ENCODE results near the gene DLGAP1.

The DLGAP1 gene

DNA sequence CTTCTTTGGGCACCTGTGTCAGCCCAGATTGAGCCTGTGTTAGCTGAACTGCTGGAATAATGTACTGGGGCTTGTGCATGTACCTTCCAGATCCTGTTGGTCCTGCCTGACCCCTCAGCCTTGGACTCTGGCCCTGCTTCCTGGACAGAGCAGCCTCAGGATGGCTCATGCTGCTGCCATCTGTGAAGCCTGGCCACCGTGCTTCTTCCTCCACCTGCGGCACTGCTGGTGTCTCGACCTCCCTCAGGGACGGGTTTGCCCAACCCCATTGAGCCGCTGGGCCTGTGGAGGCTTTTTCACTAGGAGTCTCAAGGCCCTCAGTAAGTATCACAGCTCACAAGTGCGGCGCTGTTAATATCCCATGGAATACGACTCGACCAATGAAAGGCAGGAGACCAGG is 662.4 kb downstream of the DLGAP1 start:
- Histone ChIP-seq H3K4me3 (ENCODE audit: low read depth, low read length) (no peak overlapping the region), H3K36me3 (ENCODE audit: insufficient read depth, low read length) (no peaks in the 10 kb centered on the region), H3K79me2 (ENCODE audit: control insufficient read depth, insufficient read depth, low read length, unreplicated experiment) (no peaks in the 10 kb centered on the region), H3K4me1 (ENCODE audit: control insufficient read depth, insufficient read depth, low read length, unreplicated experiment) (peaks cover 22% of the 10 kb centered on the region), H3K27ac (ENCODE audit: low read depth, low read length) (no peak overlapping the region), H2AFZ (ENCODE audit: low read length, unreplicated experiment) (no peak overlapping the region), H3K27me3 (ENCODE audit: insufficient read depth, low read length) (peaks cover 6% of the 10 kb centered on the region; the same call in 1 of the 2 replicates)

DNA sequence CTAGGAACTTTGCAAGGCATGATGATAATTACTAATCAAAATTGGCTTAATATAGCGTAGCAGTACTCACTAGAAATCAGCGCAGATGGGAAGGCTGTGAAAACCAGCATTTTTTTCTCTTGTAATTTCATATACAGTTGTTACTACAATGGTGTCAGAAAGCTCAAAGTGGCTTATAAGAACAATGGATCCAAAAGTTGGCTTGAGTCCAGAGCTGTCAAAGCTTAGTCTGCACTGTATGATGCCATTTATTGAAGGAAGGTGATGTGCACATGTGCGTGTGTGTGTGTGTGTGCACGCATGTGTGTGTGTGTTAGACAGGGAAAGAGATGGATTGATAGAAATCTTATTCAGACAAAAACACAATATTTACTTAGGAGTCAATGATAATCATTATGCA is 663.9 kb downstream of the DLGAP1 start:
- Histone ChIP-seq H3K4me1 (ENCODE audit: control insufficient read depth, insufficient read depth, low read length, unreplicated experiment) (peaks cover 22% of the 10 kb centered on the region), H2AFZ (ENCODE audit: low read length, unreplicated experiment) (no peak overlapping the region), H3K79me2 (ENCODE audit: control insufficient read depth, insufficient read depth, low read length, unreplicated experiment) (no peaks in the 10 kb centered on the region), H3K4me3 (ENCODE audit: low read depth, low read length) (no peak overlapping the region), H3K36me3 (ENCODE audit: insufficient read depth, low read length) (no peaks in the 10 kb centered on the region), H3K27ac (ENCODE audit: low read depth, low read length) (no peak overlapping the region), H3K27me3 (ENCODE audit: insufficient read depth, low read length) (peaks cover 6% of the 10 kb centered on the region; the same call in 1 of the 2 replicates)

DNA sequence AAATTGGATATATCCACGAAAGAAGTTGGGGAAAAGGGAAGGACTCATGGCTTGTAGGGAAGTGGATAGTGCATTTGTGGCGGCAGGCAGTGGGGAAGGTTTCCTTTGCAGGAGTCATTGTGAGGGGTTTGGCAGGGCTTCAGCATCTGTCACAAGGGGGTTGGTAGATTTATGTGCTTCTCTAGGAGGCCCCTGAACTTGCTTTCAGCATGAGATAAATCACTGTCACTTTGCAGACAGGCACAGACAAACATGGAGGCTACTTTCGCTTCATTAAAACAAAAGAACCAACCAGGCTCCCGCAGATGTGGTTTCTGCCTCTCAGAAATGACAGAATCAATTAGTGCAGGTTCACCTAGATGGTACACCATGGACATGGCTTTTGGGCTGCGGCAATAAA is 664.4 kb downstream of the DLGAP1 start:
- Histone ChIP-seq H3K79me2 (ENCODE audit: control insufficient read depth, insufficient read depth, low read length, unreplicated experiment) (no peaks in the 10 kb centered on the region), H3K4me3 (ENCODE audit: low read depth, low read length) (no peak overlapping the region), H3K27ac (ENCODE audit: low read depth, low read length) (no peak overlapping the region), H3K36me3 (ENCODE audit: insufficient read depth, low read length) (no peaks in the 10 kb centered on the region), H2AFZ (ENCODE audit: low read length, unreplicated experiment) (no peak overlapping the region), H3K27me3 (ENCODE audit: insufficient read depth, low read length) (peaks cover 6% of the 10 kb centered on the region; the same call in 1 of the 2 replicates), H3K4me1 (ENCODE audit: control insufficient read depth, insufficient read depth, low read length, unreplicated experiment) (peaks cover 22% of the 10 kb centered on the region)

DNA sequence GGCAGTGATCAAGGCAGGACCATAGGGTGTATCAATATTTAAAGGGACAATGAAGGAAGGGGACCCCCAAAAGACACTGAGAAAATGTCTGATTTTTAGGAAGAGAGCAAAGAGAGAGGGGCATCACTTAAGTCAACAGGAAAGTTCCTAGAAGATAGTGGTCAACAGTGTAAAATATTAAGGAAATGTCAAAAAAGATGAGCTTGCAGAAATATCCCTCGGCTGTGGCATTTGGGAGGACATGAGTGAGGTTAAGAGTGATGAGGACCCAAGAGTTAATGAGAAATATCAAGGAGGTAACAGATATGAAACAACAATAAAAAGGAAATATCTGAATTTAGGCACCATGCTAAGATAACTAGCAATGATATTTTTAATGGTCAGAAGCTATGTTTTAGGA is 665.6 kb downstream of the DLGAP1 start:
- H3K79me2 ChIP-seq (ENCODE audit: control insufficient read depth, insufficient read depth, low read length, unreplicated experiment), result no peaks in the 10 kb centered on the region
- H2AFZ ChIP-seq (ENCODE audit: low read length, unreplicated experiment), result no peak overlapping the region
- no peak overlapping the region for H3K4me3 ChIP-seq (ENCODE audit: low read depth, low read length)
- no peak overlapping the region for H3K27ac ChIP-seq (ENCODE audit: low read depth, low read length)
- no peaks in the 10 kb centered on the region for H3K36me3 ChIP-seq (ENCODE audit: insufficient read depth, low read length)
- peaks cover 15% of the 10 kb centered on the region for H3K4me1 ChIP-seq (ENCODE audit: control insufficient read depth, insufficient read depth, low read length, unreplicated experiment)
- H3K27me3 ChIP-seq (ENCODE audit: insufficient read depth, low read length), result peaks cover 6% of the 10 kb centered on the region; the same call in 1 of the 2 replicates

DNA sequence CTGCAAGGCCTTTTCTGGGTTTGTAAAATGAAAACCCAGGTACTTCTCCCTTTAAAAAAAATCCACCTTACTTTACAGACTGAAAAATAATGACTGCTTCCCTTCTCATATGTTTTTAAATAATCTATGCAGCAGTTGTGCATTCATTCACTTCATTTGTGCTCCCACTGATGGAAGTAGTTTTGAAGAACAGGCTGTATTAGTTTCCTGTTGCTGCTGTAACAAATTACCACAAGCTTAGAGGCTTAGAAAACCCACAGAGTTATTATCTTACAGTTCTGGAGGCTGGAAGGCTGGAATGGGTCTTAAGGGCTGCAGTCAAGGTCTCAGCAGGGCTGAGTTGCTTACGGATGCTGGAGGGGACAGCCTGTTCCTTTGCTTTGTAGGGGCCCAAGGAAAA is 670.2 kb downstream of the DLGAP1 start:
- Histone ChIP-seq H3K79me2 (ENCODE audit: control insufficient read depth, insufficient read depth, low read length, unreplicated experiment) (no peaks in the 10 kb centered on the region), H3K36me3 (ENCODE audit: insufficient read depth, low read length) (no peaks in the 10 kb centered on the region), H2AFZ (ENCODE audit: low read length, unreplicated experiment) (no peak overlapping the region), H3K27ac (ENCODE audit: low read depth, low read length) (no peak overlapping the region), H3K27me3 (ENCODE audit: insufficient read depth, low read length) (peaks cover 6% of the 10 kb centered on the region; the same call in 1 of the 2 replicates), H3K4me1 (ENCODE audit: control insufficient read depth, insufficient read depth, low read length, unreplicated experiment) (no peaks in the 10 kb centered on the region), H3K4me3 (ENCODE audit: low read depth, low read length) (no peak overlapping the region)

DNA sequence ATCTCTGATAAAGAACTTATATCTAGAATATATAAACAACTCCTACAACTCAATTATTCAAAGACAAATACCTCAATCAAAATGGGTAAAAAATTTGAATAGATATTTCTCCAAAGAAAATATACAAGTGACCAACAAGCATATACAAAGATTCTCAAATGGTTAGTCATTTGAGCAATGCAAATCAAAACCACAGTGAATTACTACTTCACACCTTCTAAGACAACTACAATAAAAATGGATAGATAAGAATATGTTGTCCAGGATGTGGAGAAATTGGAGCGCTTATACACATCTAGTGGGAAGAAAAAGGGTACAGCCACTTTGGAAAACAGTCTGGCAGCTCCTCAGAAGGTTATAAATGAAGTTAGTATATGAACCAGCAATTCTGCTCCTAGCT is 672.2 kb downstream of the DLGAP1 start:
- Histone ChIP-seq H3K27me3 (ENCODE audit: insufficient read depth, low read length) (no peaks in the 10 kb centered on the region), H3K79me2 (ENCODE audit: control insufficient read depth, insufficient read depth, low read length, unreplicated experiment) (no peaks in the 10 kb centered on the region), H2AFZ (ENCODE audit: low read length, unreplicated experiment) (no peak overlapping the region), H3K27ac (ENCODE audit: low read depth, low read length) (no peak overlapping the region), H3K36me3 (ENCODE audit: insufficient read depth, low read length) (no peaks in the 10 kb centered on the region), H3K4me3 (ENCODE audit: low read depth, low read length) (no peak overlapping the region), H3K4me1 (ENCODE audit: control insufficient read depth, insufficient read depth, low read length, unreplicated experiment) (no peaks in the 10 kb centered on the region)

DNA sequence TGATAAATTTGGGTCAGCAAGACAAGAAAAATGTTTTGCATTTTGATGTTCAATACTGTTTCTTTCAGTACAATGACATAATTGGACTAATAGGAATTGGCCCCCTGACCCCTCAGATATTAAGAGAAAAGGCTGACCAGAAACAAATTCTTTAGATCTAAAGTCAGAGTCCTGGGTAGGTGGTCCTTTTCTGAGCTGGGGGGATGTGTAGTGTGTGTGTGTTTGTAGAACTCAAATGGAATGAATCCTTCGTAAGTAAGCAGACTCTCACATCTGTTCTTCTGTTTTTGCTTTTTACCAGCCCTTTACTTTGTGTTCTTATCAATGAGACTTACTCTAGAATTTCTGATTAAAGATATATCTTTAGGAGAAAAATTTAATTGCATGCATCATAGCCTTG is 677.4 kb downstream of the DLGAP1 start:
- Histone ChIP-seq H2AFZ (ENCODE audit: low read length, unreplicated experiment) (no peak overlapping the region), H3K27me3 (ENCODE audit: insufficient read depth, low read length) (no peaks in the 10 kb centered on the region), H3K27ac (ENCODE audit: low read depth, low read length) (no peak overlapping the region), H3K79me2 (ENCODE audit: control insufficient read depth, insufficient read depth, low read length, unreplicated experiment) (no peaks in the 10 kb centered on the region), H3K4me1 (ENCODE audit: control insufficient read depth, insufficient read depth, low read length, unreplicated experiment) (peaks cover 11% of the 10 kb centered on the region), H3K4me3 (ENCODE audit: low read depth, low read length) (no peak overlapping the region), H3K36me3 (ENCODE audit: insufficient read depth, low read length) (no peaks in the 10 kb centered on the region)

DNA sequence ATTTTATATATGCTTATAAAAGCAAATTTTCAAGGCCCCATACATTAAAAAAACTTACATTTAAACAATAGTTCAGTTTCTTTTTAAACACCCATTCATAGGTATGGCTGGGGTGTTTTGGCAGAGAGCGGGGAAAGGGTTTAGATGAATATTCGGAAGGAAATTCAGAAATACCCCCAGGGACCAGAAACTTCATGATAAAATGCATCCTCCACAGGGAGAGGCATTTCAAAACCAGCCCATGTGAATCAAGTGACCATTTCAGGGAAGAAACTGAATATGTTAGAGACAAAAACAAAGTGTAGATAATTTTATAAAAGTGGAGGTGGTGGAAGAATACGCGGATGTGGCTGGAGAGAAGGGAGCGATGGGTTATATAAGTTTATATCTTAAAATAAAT is 678.0 kb downstream of the DLGAP1 start:
- Histone ChIP-seq H3K27ac (ENCODE audit: low read depth, low read length) (no peak overlapping the region), H3K36me3 (ENCODE audit: insufficient read depth, low read length) (no peaks in the 10 kb centered on the region), H3K79me2 (ENCODE audit: control insufficient read depth, insufficient read depth, low read length, unreplicated experiment) (no peaks in the 10 kb centered on the region), H3K4me3 (ENCODE audit: low read depth, low read length) (no peak overlapping the region), H3K27me3 (ENCODE audit: insufficient read depth, low read length) (no peaks in the 10 kb centered on the region), H2AFZ (ENCODE audit: low read length, unreplicated experiment) (no peak overlapping the region), H3K4me1 (ENCODE audit: control insufficient read depth, insufficient read depth, low read length, unreplicated experiment) (peaks cover 11% of the 10 kb centered on the region)

DNA sequence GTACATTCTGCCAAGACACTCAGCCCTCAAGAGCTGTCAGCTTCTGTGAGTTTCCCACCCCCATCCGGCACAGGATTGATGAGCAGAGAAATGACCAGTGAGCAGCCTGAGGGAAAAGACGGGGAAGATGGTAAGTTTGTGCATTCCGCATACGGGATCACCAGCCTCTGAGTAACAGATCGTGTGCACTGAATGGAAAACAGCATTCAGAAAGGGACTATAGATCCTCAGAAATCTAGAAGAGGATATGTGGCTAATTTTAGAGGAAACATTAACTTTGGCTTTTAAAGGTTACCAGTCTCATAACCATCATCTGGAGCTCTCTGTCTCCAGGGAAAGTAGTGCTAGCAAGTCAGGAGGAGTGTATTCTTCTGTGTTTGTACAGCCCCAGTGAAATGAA is 679.1 kb downstream of the DLGAP1 start:
- H3K36me3 ChIP-seq (ENCODE audit: insufficient read depth, low read length), result no peaks in the 10 kb centered on the region
- no peak overlapping the region for H3K4me3 ChIP-seq (ENCODE audit: low read depth, low read length)
- no peaks in the 10 kb centered on the region for H3K27me3 ChIP-seq (ENCODE audit: insufficient read depth, low read length)
- H3K4me1 ChIP-seq (ENCODE audit: control insufficient read depth, insufficient read depth, low read length, unreplicated experiment), result peaks cover 17% of the 10 kb centered on the region
- H2AFZ ChIP-seq (ENCODE audit: low read length, unreplicated experiment), result no peak overlapping the region
- no peaks in the 10 kb centered on the region for H3K79me2 ChIP-seq (ENCODE audit: control insufficient read depth, insufficient read depth, low read length, unreplicated experiment)
- no peak overlapping the region for H3K27ac ChIP-seq (ENCODE audit: low read depth, low read length)

DNA sequence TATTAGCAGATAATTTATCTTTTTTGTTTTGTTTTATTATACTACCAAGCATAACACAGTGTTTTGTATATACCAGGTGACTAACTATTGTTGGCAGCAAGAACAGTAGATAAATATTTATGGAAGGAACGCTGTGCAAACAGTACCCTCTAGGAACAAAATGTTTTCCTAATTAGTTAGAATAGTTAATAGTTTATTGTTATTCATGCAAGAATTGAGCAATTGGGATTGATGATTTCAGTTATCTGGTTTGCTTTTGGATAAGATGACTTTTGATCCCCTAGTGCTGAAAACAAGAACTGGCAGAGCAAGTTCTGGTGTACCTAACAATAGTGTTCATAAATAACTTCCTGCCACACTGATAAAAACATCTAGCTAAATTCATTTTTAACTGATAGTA is 681.8 kb downstream of the DLGAP1 start:
- Histone ChIP-seq H3K36me3 (ENCODE audit: insufficient read depth, low read length) (no peaks in the 10 kb centered on the region), H2AFZ (ENCODE audit: low read length, unreplicated experiment) (no peak overlapping the region), H3K27me3 (ENCODE audit: insufficient read depth, low read length) (no peaks in the 10 kb centered on the region), H3K4me1 (ENCODE audit: control insufficient read depth, insufficient read depth, low read length, unreplicated experiment) (peaks cover 17% of the 10 kb centered on the region), H3K27ac (ENCODE audit: low read depth, low read length) (no peak overlapping the region), H3K79me2 (ENCODE audit: control insufficient read depth, insufficient read depth, low read length, unreplicated experiment) (no peaks in the 10 kb centered on the region), H3K4me3 (ENCODE audit: low read depth, low read length) (no peak overlapping the region)

DNA sequence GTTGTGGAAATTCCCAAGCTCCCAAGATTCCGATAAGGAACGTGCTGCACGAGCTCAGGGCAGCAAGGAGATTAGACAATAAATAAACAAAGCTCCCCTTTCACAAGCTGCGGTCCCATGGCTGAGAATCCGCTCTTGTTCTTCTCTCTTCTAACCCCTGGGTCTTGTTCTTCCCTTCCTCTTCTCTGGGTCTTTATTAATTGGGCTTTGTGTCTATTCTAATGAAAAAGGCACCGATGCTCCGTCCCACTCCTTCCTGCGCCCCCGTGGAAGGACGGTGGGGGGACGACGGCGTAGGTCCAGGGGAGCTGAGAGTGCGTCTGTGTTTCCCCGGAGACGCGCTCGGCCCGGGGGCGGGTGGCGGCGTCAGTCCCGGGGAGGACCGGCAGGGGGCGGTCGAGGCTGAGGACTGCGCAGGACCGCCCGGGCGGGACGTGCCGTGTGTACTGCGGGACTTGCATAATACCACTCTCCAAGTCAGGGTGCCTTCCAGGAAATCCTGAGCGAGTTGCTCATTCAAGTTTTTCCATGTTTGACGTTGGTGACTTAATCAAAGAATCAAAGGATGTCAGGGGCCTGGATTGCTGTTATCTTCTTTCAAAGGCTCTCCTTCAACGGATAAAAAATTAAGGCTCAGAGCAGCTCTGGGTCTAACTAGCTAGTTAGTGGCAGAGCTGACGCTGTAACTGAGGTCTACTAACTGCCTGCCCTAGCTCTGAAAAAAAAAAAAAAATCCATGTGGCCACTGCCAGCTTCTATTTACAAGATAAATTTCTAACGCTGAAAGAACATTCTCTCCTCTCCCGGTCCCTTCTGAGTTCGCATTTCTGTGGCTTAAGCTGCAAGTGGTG is 683.8 kb downstream of the DLGAP1 start:
- peaks cover 17% of the 10 kb centered on the region for H3K4me1 ChIP-seq (ENCODE audit: control insufficient read depth, insufficient read depth, low read length, unreplicated experiment)
- peak overlapping the region; percentile 73 for H3K4me3 ChIP-seq (ENCODE audit: low read depth, low read length)
- no peaks in the 10 kb centered on the region for H3K27me3 ChIP-seq (ENCODE audit: insufficient read depth, low read length)
- H3K36me3 ChIP-seq (ENCODE audit: insufficient read depth, low read length), result no peaks in the 10 kb centered on the region
- H3K79me2 ChIP-seq (ENCODE audit: control insufficient read depth, insufficient read depth, low read length, unreplicated experiment), result no peaks in the 10 kb centered on the region
- peak overlapping the region; percentile 78 for H2AFZ ChIP-seq (ENCODE audit: low read length, unreplicated experiment)
- peak overlapping the region; percentile 85 for H3K27ac ChIP-seq (ENCODE audit: low read depth, low read length)
